AG04450 (cell line): Measurements from ENCODE around the gene LRRC34. TPM values are rescaled to one million over a fixed set of nuclear protein-coding genes. Genes with fewer than 3 reads are reported as not detected.
A peak's percentile ranks its signal among the peaks of the same experiment; 100 is the strongest.

Source experiments
- CTCF ChIA-PET: fragments of 300-600, 350-600 bp; formaldehyde crosslinking; extraction: SDS; loops from one replicate; lab custom pipeline; 2022; ENCODE audit warnings: antibody characterized with exemption, inconsistent platforms; lab: Charles Lee
- POLR2A ChIA-PET: fragments of 350-600 bp; formaldehyde crosslinking; extraction: SDS; loops from one replicate; lab custom pipeline; 2021; ENCODE audit warnings: antibody characterized with exemption, inconsistent platforms; lab: Yijun Ruan, JAX
- DNase-seq: peaks from one replicate; pipeline ENCODE4 v3.0.0-alpha.2; 2011; ENCODE audit warnings: low read depth, low spot score
- H3K27ac ChIP-seq: one replicate; pipeline ENCODE4 v1.5.1; 2012; ENCODE audit warnings: low read depth, low read length, control low read depth
- H3K27me3 ChIP-seq: one replicate; pipeline ENCODE4 v1.6.0; 2012; ENCODE audit warnings: low read length; ENCODE audit not compliant: control insufficient read depth, insufficient read depth
- H3K4me3 ChIP-seq: 2 replicates; pipeline ENCODE4 v1.5.1; 2011; ENCODE audit warnings: mild to moderate bottlenecking, low read depth, low read length, control low read depth
- H3K9me3 ChIP-seq: 2 replicates; pipeline ENCODE4 v1.5.1; 2012; ENCODE audit warnings: low read length; ENCODE audit not compliant: control insufficient read depth, insufficient read depth
- CTCF ChIP-seq: IDR thresholded peaks from 2 replicates; pipeline ENCODE4 v1.5.1; 2011; ENCODE audit warnings: low read depth, low read length, control low read depth, inconsistent platforms
- polyA plus RNA-seq: library from polyadenylated mRNA; depleted of rRNA; stranded (reverse); fragments of >200 nt; gene quantifications from 2 replicates; pipeline ENCODE4 v1.2.3, GENCODE V29; 2011

LRRC34 gene
- polyA plus RNA-seq, 1 experiment: 2.3 TPM

- H3K27ac ChIP-seq: no peak overlapping the region
- POLR2A ChIA-PET: no interaction called here
- DNase-seq: no peak
- no peaks in the 10 kb centered on the region for H3K9me3 ChIP-seq
- H3K27me3 ChIP-seq: peaks cover 4% of the 10 kb centered on the region
- no peak for TF ChIP-seq CTCF
- CTCF ChIA-PET: interaction anchor here (1.4 kb wide), 1 partner anchor 14 kb away, joined by 6 read pairs; no protein-coding TSS in a partner anchor
- no peak overlapping the region for H3K4me3 ChIP-seq
These were observed 36.0 kb upstream of the LRRC34 start for GRCh38 chr3:169848741-169849140.

- POLR2A ChIA-PET: no interaction called here
These were observed 35.2 kb upstream of the LRRC34 start for GRCh38 chr3:169847896-169848295.

GRCh38 chr3:169846458-169847193 lies 33.9 kb upstream of the LRRC34 start:
- Histone ChIP-seq H3K27ac (no peak overlapping the region), H3K4me3 (no peak overlapping the region), H3K27me3 (no peaks in the 10 kb centered on the region), H3K9me3 (no peaks in the 10 kb centered on the region)
- peak; percentile 27 for DNase-seq
- no peak for TF ChIP-seq CTCF
- ChIA-PET CTCF (interaction anchor here (1.0 kb wide), 1 partner anchor 17 kb away, joined by 3 read pairs; no protein-coding TSS in a partner anchor), POLR2A (no interaction called here)

More at GRCh38 chr3:169847896-169848295, 35.2 kb upstream of the LRRC34 start:
- Histone ChIP-seq H3K27me3 (peaks cover 2% of the 10 kb centered on the region), H3K27ac (no peak overlapping the region), H3K9me3 (no peaks in the 10 kb centered on the region), H3K4me3 (no peak overlapping the region)
- CTCF ChIA-PET: interaction anchor here (1.4 kb wide), 1 partner anchor 15 kb away, joined by 6 read pairs; no protein-coding TSS in a partner anchor
- no peak for DNase-seq
- TF ChIP-seq CTCF: no peak

GRCh38 chr3:169842960-169843359 lies 30.3 kb upstream of the LRRC34 start:
- ChIA-PET POLR2A (no interaction called here), CTCF (interaction anchor here (0.6 to 2.9 kb wide), 2 partner anchors 21 to 195 kb away, joined by 4 to 12 read pairs; no protein-coding TSS in a partner anchor)
- Histone ChIP-seq H3K4me3 (no peak overlapping the region), H3K27me3 (no peaks in the 10 kb centered on the region), H3K27ac (no peak overlapping the region), H3K9me3 (no peaks in the 10 kb centered on the region)
- DNase-seq: no peak
- TF ChIP-seq CTCF: no peak

- CTCF ChIA-PET: no interaction called here
These were observed 28.5 kb upstream of the LRRC34 start for GRCh38 chr3:169841171-169841570.

More at GRCh38 chr3:169841171-169841570, 28.5 kb upstream of the LRRC34 start:
- Histone ChIP-seq H3K27me3 (no peaks in the 10 kb centered on the region), H3K27ac (no peak overlapping the region), H3K9me3 (no peaks in the 10 kb centered on the region), H3K4me3 (no peak overlapping the region)
- no peak for TF ChIP-seq CTCF
- no peak for DNase-seq
- POLR2A ChIA-PET: no interaction called here
